ENCODE data around the gene PIK3R3. TPM values are rescaled to one million over a fixed set of nuclear protein-coding genes. Genes with fewer than 3 reads are reported as not detected.

The PIK3R3 gene
- polyA plus RNA-seq, 1 experiment = 1.5 TPM

- DNase-seq (ENCODE audit: low read depth) = no peak
These were observed 4.3 kb upstream of the PIK3R3 start for GRCh38 chr1:46136711-46137110.

GRCh38 chr1:46134660-46135331 is 2.4 kb upstream of the PIK3R3 start:
- Histone ChIP-seq H3K4me3 (ENCODE audit: low read depth, low read length) (no peak overlapping the region), H3K27me3 (ENCODE audit: control insufficient read depth, insufficient read depth, low read length) (no peaks in the 10 kb centered on the region), H3K36me3 (ENCODE audit: control insufficient read depth, insufficient read depth, low read length) (no peaks in the 10 kb centered on the region)
- ChIA-PET POLR2A (no interaction called here), CTCF (interaction anchor here (0.6 kb wide), 2 partner anchors 12 to 41 kb away, joined by 3 read pairs; no protein-coding TSS in a partner anchor)
- no peak for DNase-seq (ENCODE audit: low read depth)
- TF ChIP-seq CTCF (IDR thresholded peaks at IDR 0.05; ENCODE audit: insufficient read depth, low read depth, low read length) = no peak

More at GRCh38 chr1:46136711-46137110, 4.3 kb upstream of the PIK3R3 start:
- Histone ChIP-seq H3K27me3 (ENCODE audit: control insufficient read depth, insufficient read depth, low read length) (no peaks in the 10 kb centered on the region), H3K36me3 (ENCODE audit: control insufficient read depth, insufficient read depth, low read length) (no peaks in the 10 kb centered on the region), H3K4me3 (ENCODE audit: low read depth, low read length) (no peak overlapping the region)
- no peak for TF ChIP-seq CTCF (IDR thresholded peaks at IDR 0.05; ENCODE audit: insufficient read depth, low read depth, low read length)
- ChIA-PET CTCF (interaction anchor here (1.0 kb wide), 1 partner anchor 13 kb away, joined by 3 read pairs; no protein-coding TSS in a partner anchor), POLR2A (no interaction called here)

GRCh38 chr1:46133781-46134350 is 1.4 kb upstream of the PIK3R3 start:
- Histone ChIP-seq H3K36me3 (ENCODE audit: control insufficient read depth, insufficient read depth, low read length) (no peaks in the 10 kb centered on the region), H3K4me3 (ENCODE audit: low read depth, low read length) (no peak overlapping the region; the same call in 1 of the 2 replicates), H3K27me3 (ENCODE audit: control insufficient read depth, insufficient read depth, low read length) (no peaks in the 10 kb centered on the region)
- DNase-seq (ENCODE audit: low read depth) = no peak
- ChIA-PET CTCF (interaction anchor here (0.6 kb wide), 1 partner anchor 13 kb away, joined by 3 read pairs; no protein-coding TSS in a partner anchor), POLR2A (no interaction called here)
- no peak for TF ChIP-seq CTCF (IDR thresholded peaks at IDR 0.05; ENCODE audit: insufficient read depth, low read depth, low read length)

- POLR2A ChIA-PET = no interaction called here
- H3K4me3 ChIP-seq (ENCODE audit: low read depth, low read length) = peak overlapping the region; percentile 70
- no peaks in the 10 kb centered on the region for H3K36me3 ChIP-seq (ENCODE audit: control insufficient read depth, insufficient read depth, low read length)
- CTCF ChIA-PET = interaction anchor here (0.7 kb wide), 1 partner anchor 13 kb away, joined by 3 read pairs; no protein-coding TSS in a partner anchor
- no peak for TF ChIP-seq CTCF (IDR thresholded peaks at IDR 0.05; ENCODE audit: insufficient read depth, low read depth, low read length)
- no peak for DNase-seq (ENCODE audit: low read depth)
- no peaks in the 10 kb centered on the region for H3K27me3 ChIP-seq (ENCODE audit: control insufficient read depth, insufficient read depth, low read length)
These were observed 791 bp upstream of the PIK3R3 start for GRCh38 chr1:46133181-46133658.
